Measurements from ENCODE around the gene ZBTB39.
A peak's percentile ranks its signal among the peaks of the same experiment; 100 is the strongest.
"Not testable (repeated sequence)": the region's sequence is repeated elsewhere in the genome, so short reads cannot be mapped to it uniquely, and the experiment has no call there.

Gene ZBTB39

DNA sequence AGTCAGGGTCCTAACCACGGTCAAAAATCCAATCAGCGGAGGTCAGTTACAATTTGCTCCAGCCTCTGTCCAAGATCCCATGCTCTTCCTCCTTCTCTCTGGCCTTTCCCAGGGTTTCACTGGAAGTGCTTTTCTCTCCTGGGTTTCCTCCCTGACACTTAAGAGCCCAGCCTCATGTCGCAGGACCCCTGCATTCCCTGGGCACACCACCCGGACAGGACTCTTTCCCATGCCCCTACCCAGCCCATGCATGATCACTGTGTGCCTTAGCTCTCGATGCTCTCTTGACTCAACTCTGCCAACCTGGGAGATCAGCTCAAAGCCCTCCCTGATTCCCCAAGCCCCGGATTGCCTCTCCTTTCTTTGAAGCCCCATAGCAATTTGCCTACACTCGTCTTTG lies 25.4 kb upstream of the ZBTB39 start:
- no peak for DNase-seq (ENCODE audit: low spot score)

DNA sequence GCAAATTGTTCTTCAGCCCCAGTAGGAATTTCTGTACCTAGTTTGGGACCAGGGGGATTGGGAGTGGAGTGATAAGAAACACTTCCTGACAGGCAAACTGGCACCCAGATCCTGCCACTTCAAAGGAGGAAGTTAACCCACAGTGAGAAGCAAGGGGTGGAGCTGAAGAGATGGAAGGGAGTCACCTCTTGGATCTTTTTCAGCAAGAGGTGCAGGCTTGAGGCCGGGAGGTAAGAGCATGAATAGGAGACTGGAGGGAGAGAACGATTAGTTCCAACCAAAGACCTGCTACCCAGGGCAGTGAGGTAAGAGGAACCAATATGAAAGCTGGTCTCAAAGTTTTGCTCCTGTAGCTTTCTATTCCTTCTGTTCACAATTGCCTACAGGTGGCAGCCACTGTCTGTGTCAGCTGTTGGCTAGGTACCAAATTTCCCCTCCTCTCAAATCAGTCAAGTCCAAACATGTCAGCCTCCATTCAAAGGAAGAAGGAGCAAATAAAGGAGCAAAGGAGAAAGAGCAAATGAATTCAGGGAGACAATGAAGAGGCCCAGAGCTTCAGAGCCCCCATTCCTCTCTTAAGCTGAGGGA lies 24.9 kb upstream of the ZBTB39 start:
- peak; percentile 42 for DNase-seq (ENCODE audit: low spot score)

DNA sequence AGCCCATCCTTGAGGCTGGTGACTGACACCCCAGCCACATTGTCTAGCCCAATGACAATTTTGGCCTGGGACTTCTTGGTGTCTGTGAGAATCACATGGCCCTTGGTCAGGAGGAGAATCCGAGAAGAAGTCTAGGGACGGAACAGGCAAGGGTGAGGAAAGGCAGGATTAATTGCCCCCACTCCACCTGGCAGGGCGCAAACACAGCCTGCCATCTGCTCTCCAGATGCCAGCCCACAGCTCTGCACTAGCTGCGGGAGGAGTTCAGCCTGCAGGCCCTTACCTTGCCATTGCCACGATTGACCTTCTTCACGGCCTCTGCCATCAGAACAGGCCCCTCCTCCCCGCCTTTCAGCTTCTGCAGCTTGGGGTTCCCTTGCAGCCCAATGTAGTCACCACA lies 23.1 kb upstream of the ZBTB39 start:
- no peak for DNase-seq (ENCODE audit: low spot score)

DNA sequence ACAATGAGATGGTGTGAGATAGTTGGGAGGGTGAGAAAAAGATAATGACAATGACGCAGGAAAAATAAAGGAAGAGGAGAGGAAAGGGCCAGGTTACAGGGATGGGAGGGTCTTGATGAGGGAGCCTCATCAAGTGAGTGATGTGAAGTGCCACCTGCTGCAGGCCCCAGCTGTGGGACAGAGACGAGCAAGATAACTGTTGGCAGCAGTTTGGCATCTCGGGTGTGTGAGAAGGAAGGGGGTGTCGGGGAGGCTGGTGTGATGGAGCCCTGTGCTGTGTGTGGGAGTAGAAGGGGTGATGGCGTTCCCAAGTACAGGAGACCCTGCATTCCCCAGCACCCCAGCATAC lies 21.4 kb upstream of the ZBTB39 start:
- DNase-seq (ENCODE audit: low spot score) = no peak

DNA sequence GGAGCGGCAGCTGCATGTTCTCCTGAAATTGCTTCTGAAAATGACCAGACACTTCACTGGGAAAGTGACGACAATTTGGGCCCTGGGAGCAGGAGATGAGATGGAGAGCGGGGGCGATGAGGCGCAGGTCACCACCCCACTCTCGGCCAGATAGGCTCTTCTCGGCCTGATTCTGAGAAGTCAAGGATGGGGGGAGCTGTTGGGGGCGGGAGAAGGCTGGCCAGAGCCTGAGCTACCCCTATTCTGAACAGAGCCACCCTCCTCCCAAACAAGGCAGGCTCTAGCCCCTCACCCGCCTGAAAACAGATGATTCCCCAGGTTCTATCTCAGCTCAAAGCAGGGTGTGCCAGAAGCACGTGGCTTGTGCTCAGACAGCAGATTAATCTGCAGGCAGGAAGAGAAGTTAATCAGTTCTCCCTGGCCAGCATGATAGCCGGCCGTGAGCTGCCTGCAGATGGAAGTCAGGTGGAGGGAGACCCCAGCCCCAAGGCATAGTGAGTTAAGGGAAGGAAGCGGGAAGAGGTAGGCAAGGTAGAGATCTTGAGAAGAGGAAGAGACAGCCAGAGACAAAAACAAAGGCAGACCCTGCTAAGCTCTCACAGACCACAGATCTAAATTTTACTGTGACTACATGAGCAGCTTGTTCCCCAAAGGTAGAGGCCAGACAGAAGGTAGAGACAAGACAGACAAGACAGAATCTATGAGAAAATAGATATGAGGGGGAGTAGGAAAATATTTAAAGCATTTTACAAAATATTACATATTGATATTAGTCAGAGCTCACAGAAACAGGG lies 20.9 kb upstream of the ZBTB39 start:
- no peak for DNase-seq (ENCODE audit: low spot score)

DNA sequence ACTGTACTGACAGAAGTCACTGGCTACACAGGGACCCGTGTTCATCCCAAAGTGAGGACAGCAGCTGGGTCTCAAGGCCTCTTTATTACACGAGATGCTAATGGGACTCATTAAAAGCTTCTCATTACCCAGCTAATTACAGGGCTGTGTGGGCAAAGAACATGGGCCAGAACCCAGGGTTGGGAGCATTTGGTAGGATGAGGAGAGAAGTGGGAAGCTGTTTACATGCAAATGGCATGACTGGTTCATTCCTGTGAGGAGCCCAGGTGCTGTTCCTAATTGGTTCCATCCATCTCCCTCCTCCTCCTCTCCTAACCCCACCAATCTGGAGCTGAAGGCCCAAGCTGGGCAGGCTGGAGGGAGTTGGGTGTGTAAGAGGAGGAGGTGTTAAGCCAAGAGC lies 18.9 kb upstream of the ZBTB39 start:
- no peak for DNase-seq (ENCODE audit: low spot score)

DNA sequence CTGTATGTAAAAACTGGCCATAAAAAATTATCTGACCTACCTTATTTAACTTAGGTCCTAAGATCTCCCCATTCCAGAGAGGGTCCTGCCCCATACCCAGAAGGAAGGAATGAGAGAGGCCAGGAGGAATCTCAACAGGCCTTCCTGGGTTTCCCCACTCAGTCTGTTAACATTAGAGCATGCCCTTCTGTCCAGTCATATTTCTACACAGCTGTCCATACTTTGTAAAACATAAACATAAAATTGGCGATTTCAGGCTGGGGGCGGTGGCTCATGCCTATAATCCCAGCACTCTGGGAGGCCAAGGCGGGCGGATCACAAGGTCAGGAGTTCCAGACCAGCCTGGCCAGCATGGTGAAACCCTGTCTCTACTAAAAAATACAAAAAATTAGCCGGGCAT lies 16.0 kb upstream of the ZBTB39 start:
- not testable (repeated sequence) for DNase-seq (ENCODE audit: low spot score)

DNA sequence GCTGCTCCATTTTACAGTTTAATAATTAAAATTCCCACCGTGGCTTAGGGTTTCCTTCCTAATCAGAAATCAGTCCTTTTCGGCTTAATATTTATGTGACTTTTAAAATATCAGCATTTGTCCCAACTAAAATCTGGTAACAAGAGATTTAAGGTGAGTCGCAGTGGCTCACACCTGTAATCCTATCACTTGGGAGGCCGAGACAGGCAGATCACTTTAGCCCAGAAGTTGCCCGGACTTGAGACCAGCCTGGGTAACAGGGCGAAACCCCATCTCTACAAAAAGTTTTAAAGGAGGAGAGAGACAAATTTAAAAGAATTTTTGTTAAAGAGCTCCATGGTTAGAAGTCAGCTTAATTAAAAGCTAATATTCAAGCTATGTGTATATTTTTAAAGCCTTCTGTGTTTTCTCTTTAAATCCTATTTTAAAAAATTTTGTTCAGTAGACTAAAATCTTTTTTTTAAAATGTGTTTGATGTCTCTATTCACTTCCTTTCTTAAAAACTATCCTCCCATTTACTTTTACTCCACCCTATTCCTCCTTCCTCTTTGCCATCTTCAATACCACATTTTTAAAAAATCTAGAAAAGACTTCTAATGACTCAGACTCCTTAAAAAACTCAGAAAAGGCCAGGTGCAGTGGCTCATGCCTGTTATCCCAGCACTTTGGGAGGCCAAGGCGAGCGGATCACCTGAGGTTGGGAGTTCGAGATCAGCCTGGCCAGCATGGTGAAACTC lies 13.8 kb upstream of the ZBTB39 start:
- DNase-seq (ENCODE audit: low spot score) = no peak

DNA sequence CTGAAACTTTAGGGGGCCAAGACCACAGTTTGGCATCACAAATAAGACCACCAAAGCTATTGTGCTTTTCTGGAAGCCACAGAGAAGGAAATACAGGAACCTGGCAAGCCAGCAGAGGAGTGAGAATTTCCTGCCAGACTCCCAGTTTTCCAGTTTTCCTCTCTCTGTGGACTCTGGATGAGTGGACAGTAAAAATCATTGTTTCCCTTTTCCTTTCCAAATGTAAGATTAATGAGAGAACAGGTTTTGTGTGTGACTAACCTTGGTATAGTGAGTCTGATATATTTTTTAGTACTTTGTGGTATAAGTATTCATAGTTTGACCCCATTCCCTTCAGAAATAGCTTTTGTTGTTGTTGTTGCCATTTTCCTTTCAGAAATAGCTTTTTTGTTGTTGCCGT lies 12.6 kb upstream of the ZBTB39 start:
- no peak for DNase-seq (ENCODE audit: low spot score)

DNA sequence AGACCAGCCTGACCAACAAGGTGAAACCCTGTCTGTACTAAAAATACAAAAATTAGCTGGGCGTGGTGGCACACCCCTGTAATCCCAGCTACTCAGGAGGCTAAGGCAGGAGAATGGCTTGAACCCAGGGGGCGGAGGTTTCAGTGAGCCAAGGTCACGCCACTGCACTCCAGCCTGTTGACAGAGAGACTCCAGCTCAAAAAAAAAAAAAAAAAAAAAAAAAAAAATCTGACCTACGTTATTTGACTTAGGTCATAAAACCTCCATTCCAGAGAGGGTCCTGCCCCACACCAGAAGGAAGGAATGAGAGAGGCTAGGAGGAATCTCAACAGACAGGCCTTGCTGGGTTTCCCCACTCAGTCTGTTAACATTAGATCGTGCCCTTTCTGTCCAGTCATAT lies 12.0 kb upstream of the ZBTB39 start:
- not testable (repeated sequence) for DNase-seq (ENCODE audit: low spot score)

DNA sequence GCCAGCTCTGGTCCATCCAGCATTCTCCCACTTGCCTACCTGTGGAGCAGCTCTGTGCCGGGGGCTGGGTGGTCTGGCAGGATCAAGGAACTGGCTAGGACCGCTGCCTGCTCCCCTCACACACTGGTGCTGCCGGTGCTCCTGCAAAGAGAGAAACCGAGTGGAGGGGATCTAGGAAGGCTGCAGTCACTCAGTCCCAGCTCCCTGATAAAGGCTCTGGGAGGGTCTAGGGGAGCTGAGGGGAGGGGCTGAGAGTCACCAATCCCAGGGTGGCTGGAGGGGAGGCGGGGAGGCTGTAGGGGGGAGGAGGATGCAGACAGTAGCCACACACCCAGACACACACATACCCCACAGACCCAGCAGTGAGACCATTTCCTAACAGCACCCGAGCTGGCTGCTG lies 10.0 kb upstream of the ZBTB39 start, which contains the start of gene TAC3:
TAC3 (minus strand) TSS at position 182 of the 400 bp plus-strand sequence. CDS start 732 bp downstream, outside the sequence.
- DNase-seq (ENCODE audit: low spot score) = no peak

DNA sequence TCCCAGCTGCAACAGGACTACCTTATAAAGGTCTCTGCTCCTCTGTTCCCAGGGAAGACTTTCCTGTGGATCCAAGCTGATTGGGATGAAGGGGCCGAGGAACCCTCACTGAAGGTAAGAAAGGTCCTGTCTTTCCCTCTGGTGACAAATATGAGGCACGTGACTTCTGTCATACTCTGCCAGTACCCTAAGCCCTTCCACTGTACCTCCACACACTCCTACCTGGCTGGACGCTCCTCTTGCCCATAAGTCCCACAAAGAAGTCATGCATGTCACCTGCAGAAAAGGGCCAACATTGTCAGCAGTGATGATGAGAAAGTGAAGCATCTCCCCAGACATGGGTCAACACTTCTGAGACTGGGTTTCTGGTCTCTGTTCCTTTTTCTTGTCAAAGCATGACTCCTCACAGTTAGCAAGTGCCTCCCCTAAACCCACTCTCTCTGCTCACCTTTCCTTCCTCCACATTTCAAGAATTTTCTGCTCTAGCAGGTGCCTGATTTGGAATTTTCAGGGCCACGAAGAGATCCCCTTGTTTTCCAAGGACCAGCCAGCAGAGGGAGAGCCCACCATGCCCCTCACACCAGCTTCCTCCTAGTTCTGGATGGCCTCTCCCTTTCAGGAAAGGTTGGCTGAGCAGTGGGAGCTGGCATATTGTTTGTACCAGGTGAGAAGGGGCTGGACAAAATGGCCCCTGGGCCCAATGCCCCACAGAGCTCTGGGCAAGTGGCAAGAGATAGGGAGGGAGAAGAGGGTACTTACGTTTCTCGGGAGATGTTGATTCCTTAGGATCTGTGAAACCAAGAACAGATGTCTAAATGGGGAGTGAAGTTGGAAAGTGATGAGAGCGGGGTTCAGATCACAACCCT lies 6.5 kb upstream of the ZBTB39 start:
- no peak for DNase-seq (ENCODE audit: low spot score)

DNA sequence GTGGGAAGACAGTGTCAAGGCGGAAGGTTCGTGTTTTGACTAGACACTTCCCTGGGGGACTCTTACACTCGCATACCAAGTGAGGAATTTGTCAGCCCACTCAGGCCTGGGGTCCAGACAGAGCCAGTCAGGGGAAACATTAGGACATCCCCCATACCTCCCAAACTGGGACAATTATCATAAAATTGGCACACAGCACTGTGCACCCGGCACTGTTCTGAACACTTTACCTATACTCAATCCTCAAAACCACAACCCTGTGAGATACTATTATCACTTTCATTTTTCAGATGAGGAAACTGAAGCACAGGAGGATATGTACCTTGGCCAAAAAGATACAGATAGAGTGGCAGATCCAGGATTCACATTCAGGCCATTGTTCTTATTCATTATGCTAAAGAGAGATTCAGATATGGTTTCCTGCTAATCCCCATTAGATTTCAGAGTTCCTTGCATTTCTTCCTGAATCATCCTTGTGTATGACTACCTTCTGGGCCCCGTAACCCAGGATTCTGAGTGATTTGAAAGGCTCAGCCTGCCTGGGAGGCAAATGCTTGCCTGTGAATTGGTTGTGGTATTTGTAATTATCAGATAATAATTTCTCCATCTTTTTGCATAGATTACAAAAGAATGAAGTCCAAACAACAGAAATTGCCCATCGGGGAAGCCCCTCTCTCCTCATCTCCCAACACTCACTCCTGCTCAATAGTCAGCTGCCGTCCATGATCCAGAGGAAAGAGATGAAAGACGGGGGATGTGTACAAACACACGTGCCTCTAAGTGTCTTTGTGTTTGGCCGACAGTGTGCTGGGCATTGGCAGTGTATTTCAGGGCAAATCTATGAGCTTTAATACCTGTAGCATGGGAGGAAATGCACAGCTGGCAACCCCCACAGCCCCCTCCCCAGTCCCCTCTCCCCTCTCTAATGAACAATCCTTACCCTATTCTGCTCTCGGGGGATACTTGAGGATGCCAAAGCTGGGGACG lies 5.4 kb upstream of the ZBTB39 start:
- DNase-seq (ENCODE audit: low spot score) = no peak

DNA sequence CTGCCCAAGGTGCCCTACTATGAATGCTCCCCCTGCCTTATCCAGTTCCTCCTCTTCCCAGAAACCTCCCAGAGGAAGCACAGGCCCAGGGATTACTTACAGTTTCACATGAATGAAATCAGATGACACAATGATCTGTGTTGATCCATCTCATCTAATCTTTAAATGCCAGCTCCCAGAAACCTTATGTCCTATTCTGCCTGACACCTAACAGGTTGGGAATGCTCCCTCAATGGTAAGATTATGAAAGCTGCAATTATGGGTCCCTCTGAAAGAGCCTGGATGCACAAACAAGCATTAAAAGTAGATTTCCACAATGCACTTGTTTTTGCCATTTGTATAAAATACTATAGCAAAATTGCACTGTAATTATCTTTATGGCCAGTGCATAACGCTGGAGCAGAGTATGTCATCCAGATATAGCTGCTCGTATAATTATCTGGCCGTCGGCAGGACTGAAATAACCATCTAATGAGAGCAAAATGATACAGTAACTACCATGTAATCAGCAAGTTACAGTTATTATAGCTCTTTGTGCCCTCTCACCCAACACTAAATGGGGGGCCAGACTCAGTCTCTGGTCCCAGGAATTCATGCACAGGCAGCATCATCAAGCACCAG lies 4.4 kb upstream of the ZBTB39 start:
- no peak for DNase-seq (ENCODE audit: low spot score)

DNA sequence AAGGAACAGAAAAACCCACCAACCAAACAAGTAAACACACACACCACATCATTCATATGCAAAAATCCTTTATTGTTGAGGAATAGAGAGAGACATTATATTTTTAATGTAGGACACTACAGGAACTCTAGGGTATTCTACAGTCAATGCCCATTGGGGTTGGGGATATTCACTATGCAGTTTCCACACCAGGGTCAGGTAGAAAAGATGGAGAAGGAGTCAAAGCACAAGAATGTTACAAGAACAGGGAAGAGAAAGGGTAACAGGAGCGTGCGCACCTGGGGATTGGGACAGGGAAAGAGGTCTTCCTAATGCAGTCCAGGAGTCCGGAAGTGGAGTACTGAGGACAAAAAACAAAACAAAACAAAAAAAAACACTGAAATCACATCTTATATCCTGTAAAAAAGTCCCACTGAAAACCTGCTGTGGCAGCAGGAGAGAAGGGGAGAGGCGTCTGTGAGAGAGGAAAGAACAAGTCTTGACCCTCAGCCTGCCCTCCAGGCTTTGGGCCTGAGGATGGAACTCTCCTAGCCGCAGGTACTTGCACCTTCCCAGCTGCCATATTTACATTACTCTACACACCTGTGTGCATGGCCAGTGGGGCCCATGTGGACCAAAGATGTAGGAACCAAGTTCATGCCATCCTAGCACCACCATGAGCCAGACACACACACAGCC lies 3.7 kb upstream of the ZBTB39 start:
- DNase-seq (ENCODE audit: low spot score) = no peak

DNA sequence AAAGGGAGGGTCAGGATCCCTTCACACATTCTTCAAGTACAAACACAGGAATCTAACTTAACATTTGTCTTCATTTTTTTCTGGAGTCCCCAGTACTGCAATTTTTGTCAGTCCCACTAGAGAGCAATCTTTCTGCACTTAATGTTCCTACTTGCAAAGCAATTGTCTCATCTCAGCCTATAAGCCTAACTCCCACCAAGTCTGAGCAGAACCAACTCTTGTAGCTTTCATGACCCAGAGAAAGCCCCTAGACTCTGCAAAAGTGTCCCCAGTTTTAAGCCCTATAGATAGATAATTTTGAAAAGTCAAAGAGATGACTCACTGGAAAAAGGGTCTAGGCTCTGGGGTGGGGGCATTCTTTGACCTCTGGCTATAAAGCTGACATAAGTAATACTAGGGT lies 1.8 kb upstream of the ZBTB39 start:
- DNase-seq (ENCODE audit: low spot score) = peak; percentile 56

DNA sequence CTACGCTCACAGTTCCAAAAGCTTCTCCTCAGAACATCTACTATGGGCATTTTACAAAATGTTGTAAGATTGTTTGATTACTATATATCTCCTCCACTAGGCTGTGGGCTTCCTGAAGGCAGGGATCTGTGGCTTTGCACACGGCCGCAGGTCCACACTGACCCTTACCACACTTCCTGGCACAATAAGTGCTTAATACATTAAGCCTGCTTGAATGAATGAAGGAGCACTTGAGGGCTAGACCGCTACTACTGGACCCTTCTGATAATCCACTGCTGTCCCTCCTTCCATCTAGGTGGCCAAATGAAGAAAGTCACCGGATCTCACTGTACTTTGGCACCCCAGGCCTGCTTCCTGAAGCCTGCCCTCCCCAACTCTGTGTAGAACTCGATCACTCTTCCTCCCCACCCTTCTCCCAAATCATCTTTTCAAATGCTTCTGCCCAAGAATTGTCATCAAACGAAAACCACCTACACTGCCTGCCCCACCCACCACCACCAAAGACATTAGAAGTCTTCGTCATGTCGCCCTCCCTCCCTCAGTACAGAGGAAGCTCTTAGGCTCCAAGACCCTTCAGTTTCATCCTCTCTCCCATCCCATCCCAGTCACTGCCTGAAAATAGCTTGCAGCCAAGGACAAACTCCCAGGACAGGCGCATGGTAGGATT lies 596 bp upstream of the ZBTB39 start:
- no peak for DNase-seq (ENCODE audit: low spot score)

DNA sequence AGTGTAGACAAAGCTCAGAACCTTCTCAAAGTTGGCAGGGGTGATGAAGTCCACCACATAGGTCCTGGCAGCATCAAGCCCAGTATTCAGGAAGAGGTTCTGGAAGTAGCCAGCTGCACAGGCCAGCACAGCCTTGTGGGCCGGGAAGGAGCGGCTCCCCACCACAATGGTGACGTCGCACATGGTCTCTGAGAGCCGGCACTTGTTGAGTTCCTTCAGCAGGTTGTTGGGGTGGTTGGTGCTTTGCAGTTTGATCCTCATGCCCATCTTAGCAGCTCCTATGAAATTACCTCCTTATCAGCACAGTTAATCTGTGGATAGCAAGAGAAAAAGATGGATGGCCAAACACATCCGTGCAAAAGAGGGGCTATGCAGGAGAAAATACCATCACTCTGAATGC lies 1.7 kb downstream of the ZBTB39 start:
- no peak for DNase-seq (ENCODE audit: low spot score)

DNA sequence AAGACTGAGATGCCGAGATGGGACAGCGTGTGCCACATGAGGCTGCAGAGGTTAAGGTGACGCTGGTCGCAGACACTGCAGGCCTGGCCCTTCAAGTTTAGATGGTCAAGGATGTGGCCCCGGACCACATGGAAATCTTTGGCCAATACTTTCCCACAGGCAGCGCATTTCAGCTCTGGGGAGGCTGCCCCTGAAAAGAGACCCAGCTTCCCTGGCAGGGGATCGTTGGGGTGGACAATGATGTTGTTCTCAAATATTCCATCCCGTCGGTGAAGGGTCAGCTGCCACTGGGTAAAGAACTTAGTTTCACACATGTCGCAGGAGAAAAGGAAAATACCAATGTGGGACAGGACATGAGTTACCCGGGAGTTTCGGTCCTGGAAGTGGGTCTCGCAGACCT lies 3.0 kb downstream of the ZBTB39 start:
- no peak for DNase-seq (ENCODE audit: low spot score)

All from germinal center (tissue), 1 donor.